ENCODE results near the gene SMARCAD1.
"Not testable (repeated sequence)": the region's sequence is repeated elsewhere in the genome, so short reads cannot be mapped to it uniquely, and the experiment has no call there.

SMARCAD1 gene

GRCh38 chr4:94293981-94294380 lies 86.3 kb downstream of the SMARCAD1 start:
- not testable (repeated sequence) for H3K27ac ChIP-seq (ENCODE audit: low read depth, low read length, severe bottlenecking)
- 75 to 96% methylated on average over 2 to 4 of the region's 4 CpGs for WGBS, 2 experiments (ENCODE audit: insufficient coverage in 2 of 2)

GRCh38 chr4:94295473-94295872 lies 87.8 kb downstream of the SMARCAD1 start:
- not testable (repeated sequence) for H3K4me3 ChIP-seq (ENCODE audit: extremely low read depth, insufficient read depth, low read length, poor library complexity, severe bottlenecking); H3K36me3 ChIP-seq (ENCODE audit: control insufficient read depth, insufficient read depth, low read length); H3K4me1 ChIP-seq (ENCODE audit: control insufficient read depth, insufficient read depth, low read length, poor library complexity, severe bottlenecking); H3K9me3 ChIP-seq (ENCODE audit: control insufficient read depth, low read length); H3K27ac ChIP-seq (ENCODE audit: low read depth, low read length, severe bottlenecking)
- WGBS, 2 experiments (ENCODE audit: insufficient coverage in 2 of 2): 84 to 95% methylated on average over 4 to 6 of the region's 6 CpGs

More at GRCh38 chr4:94293981-94294380, 86.3 kb downstream of the SMARCAD1 start:
- H3K4me1 ChIP-seq (ENCODE audit: control insufficient read depth, insufficient read depth, low read length, poor library complexity, severe bottlenecking); H3K4me3 ChIP-seq (ENCODE audit: extremely low read depth, insufficient read depth, low read length, poor library complexity, severe bottlenecking); H3K9me3 ChIP-seq (ENCODE audit: control insufficient read depth, low read length): not testable (repeated sequence)
- peaks cover 20% of the 10 kb centered on the region for H3K36me3 ChIP-seq (ENCODE audit: control insufficient read depth, insufficient read depth, low read length)

GRCh38 chr4:94298725-94299252 lies 91.1 kb downstream of the SMARCAD1 start:
- H3K9me3 ChIP-seq (ENCODE audit: control insufficient read depth, low read length): no peaks in the 10 kb centered on the region
- H3K27ac ChIP-seq (ENCODE audit: low read depth, low read length, severe bottlenecking): no peak overlapping the region
- H3K4me3 ChIP-seq (ENCODE audit: extremely low read depth, insufficient read depth, low read length, poor library complexity, severe bottlenecking): no peak overlapping the region
- WGBS, 2 experiments (ENCODE audit: insufficient coverage in 2 of 2): 95 to 100% methylated on average over 2 to 3 of the region's 4 CpGs
- H3K4me1 ChIP-seq (ENCODE audit: control insufficient read depth, insufficient read depth, low read length, poor library complexity, severe bottlenecking): no peaks in the 10 kb centered on the region
- H3K36me3 ChIP-seq (ENCODE audit: control insufficient read depth, insufficient read depth, low read length): no peaks in the 10 kb centered on the region

GRCh38 chr4:94302191-94302590 lies 94.5 kb downstream of the SMARCAD1 start:
- H3K36me3 ChIP-seq (ENCODE audit: control insufficient read depth, insufficient read depth, low read length): no peaks in the 10 kb centered on the region
- peaks cover 2% of the 10 kb centered on the region for H3K4me1 ChIP-seq (ENCODE audit: control insufficient read depth, insufficient read depth, low read length, poor library complexity, severe bottlenecking)
- no peak overlapping the region for H3K27ac ChIP-seq (ENCODE audit: low read depth, low read length, severe bottlenecking)
- H3K4me3 ChIP-seq (ENCODE audit: extremely low read depth, insufficient read depth, low read length, poor library complexity, severe bottlenecking): no peak overlapping the region
- H3K9me3 ChIP-seq (ENCODE audit: control insufficient read depth, low read length): no peaks in the 10 kb centered on the region
- no CpG with 5 or more reads among the region's 2 CpGs for WGBS, 2 experiments (ENCODE audit: insufficient coverage in 2 of 2)

- no peaks in the 10 kb centered on the region for H3K36me3 ChIP-seq (ENCODE audit: control insufficient read depth, insufficient read depth, low read length)
- WGBS, 2 experiments (ENCODE audit: insufficient coverage in 2 of 2): 0 to 90% methylated on average over 1 of the region's 2 CpGs
- H3K9me3 ChIP-seq (ENCODE audit: control insufficient read depth, low read length): no peaks in the 10 kb centered on the region
- H3K4me1 ChIP-seq (ENCODE audit: control insufficient read depth, insufficient read depth, low read length, poor library complexity, severe bottlenecking): peaks cover 2% of the 10 kb centered on the region
- H3K27ac ChIP-seq (ENCODE audit: low read depth, low read length, severe bottlenecking): no peak overlapping the region
- H3K4me3 ChIP-seq (ENCODE audit: extremely low read depth, insufficient read depth, low read length, poor library complexity, severe bottlenecking): no peak overlapping the region
Measured at GRCh38 chr4:94304365-94304971, 96.8 kb downstream of the SMARCAD1 start.

GRCh38 chr4:94305466-94306225 lies 98.0 kb downstream of the SMARCAD1 start:
- Histone ChIP-seq H3K4me1 (ENCODE audit: control insufficient read depth, insufficient read depth, low read length, poor library complexity, severe bottlenecking) (peaks cover 2% of the 10 kb centered on the region), H3K4me3 (ENCODE audit: extremely low read depth, insufficient read depth, low read length, poor library complexity, severe bottlenecking) (no peak overlapping the region), H3K27ac (ENCODE audit: low read depth, low read length, severe bottlenecking) (no peak overlapping the region), H3K36me3 (ENCODE audit: control insufficient read depth, insufficient read depth, low read length) (no peaks in the 10 kb centered on the region), H3K9me3 (ENCODE audit: control insufficient read depth, low read length) (no peaks in the 10 kb centered on the region)
- WGBS, 2 experiments (ENCODE audit: insufficient coverage in 2 of 2): 93% methylated on average over 2 of the region's 5 CpGs; no CpG with 5 or more reads in 1 of the 2 experiments

GRCh38 chr4:94306713-94307112 lies 99.0 kb downstream of the SMARCAD1 start:
- WGBS, 2 experiments (ENCODE audit: insufficient coverage in 2 of 2): no CpG with 5 or more reads among the region's 3 CpGs
- H3K36me3 ChIP-seq (ENCODE audit: control insufficient read depth, insufficient read depth, low read length): no peaks in the 10 kb centered on the region
- H3K4me1 ChIP-seq (ENCODE audit: control insufficient read depth, insufficient read depth, low read length, poor library complexity, severe bottlenecking): peaks cover 2% of the 10 kb centered on the region
- H3K9me3 ChIP-seq (ENCODE audit: control insufficient read depth, low read length): no peaks in the 10 kb centered on the region
- H3K4me3 ChIP-seq (ENCODE audit: extremely low read depth, insufficient read depth, low read length, poor library complexity, severe bottlenecking): no peak overlapping the region
- H3K27ac ChIP-seq (ENCODE audit: low read depth, low read length, severe bottlenecking): no peak overlapping the region

- Histone ChIP-seq H3K36me3 (ENCODE audit: control insufficient read depth, insufficient read depth, low read length) (no peaks in the 10 kb centered on the region), H3K9me3 (ENCODE audit: control insufficient read depth, low read length) (no peaks in the 10 kb centered on the region), H3K27ac (ENCODE audit: low read depth, low read length, severe bottlenecking) (no peak overlapping the region), H3K4me1 (ENCODE audit: control insufficient read depth, insufficient read depth, low read length, poor library complexity, severe bottlenecking) (peaks cover 2% of the 10 kb centered on the region), H3K4me3 (ENCODE audit: extremely low read depth, insufficient read depth, low read length, poor library complexity, severe bottlenecking) (no peak overlapping the region)
- WGBS, 2 experiments (ENCODE audit: insufficient coverage in 2 of 2): 78% methylated on average over 3 of the region's 4 CpGs; no CpG with 5 or more reads in 1 of the 2 experiments
Measured at GRCh38 chr4:94307231-94307871, 99.7 kb downstream of the SMARCAD1 start.

- not testable (repeated sequence) for H3K9me3 ChIP-seq (ENCODE audit: control insufficient read depth, low read length); H3K4me1 ChIP-seq (ENCODE audit: control insufficient read depth, insufficient read depth, low read length, poor library complexity, severe bottlenecking); H3K27ac ChIP-seq (ENCODE audit: low read depth, low read length, severe bottlenecking); H3K4me3 ChIP-seq (ENCODE audit: extremely low read depth, insufficient read depth, low read length, poor library complexity, severe bottlenecking); H3K36me3 ChIP-seq (ENCODE audit: control insufficient read depth, insufficient read depth, low read length)
Measured at GRCh38 chr4:94319927-94320326, 112.3 kb downstream of the SMARCAD1 start.

GRCh38 chr4:94325835-94326234 lies 118.2 kb downstream of the SMARCAD1 start:
- Histone ChIP-seq H3K4me3 (ENCODE audit: extremely low read depth, insufficient read depth, low read length, poor library complexity, severe bottlenecking) (no peak overlapping the region), H3K4me1 (ENCODE audit: control insufficient read depth, insufficient read depth, low read length, poor library complexity, severe bottlenecking) (no peaks in the 10 kb centered on the region), H3K36me3 (ENCODE audit: control insufficient read depth, insufficient read depth, low read length) (no peaks in the 10 kb centered on the region), H3K27ac (ENCODE audit: low read depth, low read length, severe bottlenecking) (no peak overlapping the region), H3K9me3 (ENCODE audit: control insufficient read depth, low read length) (peaks cover 11% of the 10 kb centered on the region)
- 100% methylated on average over 1 of the region's 1 CpG; no CpG with 5 or more reads in 1 of the 2 experiments for WGBS, 2 experiments (ENCODE audit: insufficient coverage in 2 of 2)

All from mesodermal cell (in vitro differentiated cells).